Bronchial epithelial cell (primary cell): ENCODE measurements around the gene CDC20. TPM values are rescaled to one million over a fixed set of nuclear protein-coding genes. Genes with fewer than 3 reads are reported as not detected.

ENCODE experiments used
- DNase-seq: peaks from one replicate; pipeline ENCODE4 v3.0.0-alpha.2; 2010; ENCODE audit warnings: low read depth
- FAIRE-seq: peaks from 2 replicates; lab custom pipeline; 2011; peaks lifted over from hg19 to GRCh38; lab: Jason Lieb, UNC
- H3K27me3 ChIP-seq: 2 replicates; pipeline ENCODE4 v1.5.1; 2011; ENCODE audit warnings: low read length; ENCODE audit not compliant: control insufficient read depth, insufficient read depth
- H3K36me3 ChIP-seq: 2 replicates; pipeline ENCODE4 v1.5.1; 2011; ENCODE audit warnings: low read length; ENCODE audit not compliant: control insufficient read depth, insufficient read depth
- H3K4me3 ChIP-seq: 2 replicates; pipeline ENCODE4 v1.5.1; 2011; ENCODE audit warnings: mild to moderate bottlenecking, low read depth, low read length, control low read depth
- total RNA-seq: library from RNA; depleted of rRNA; stranded (reverse); fragments of >200 nt; gene quantifications from 2 replicates; pipeline ENCODE4 v1.2.1, GENCODE V29; 2014
- TF ChIP-seq, protein P1 (sequence below): IDR thresholded peaks from 2 replicates; pipeline ENCODE4 v1.5.1; 2011; ENCODE audit warnings: mild to moderate bottlenecking, moderate library complexity, low read length, control low read depth, inconsistent platforms; ENCODE audit not compliant: insufficient read depth, severe bottlenecking

The CDC20 gene
- total RNA-seq, 1 donor from 2014 or later: 2.6 TPM

GRCh38 chr1:43313771-43314170, 45.0 kb upstream of the CDC20 start:
- DNase-seq: no peak
- Histone ChIP-seq H3K27me3 (no peaks in the 10 kb centered on the region), H3K36me3 (no peaks in the 10 kb centered on the region), H3K4me3 (no peak overlapping the region)
- TF ChIP-seq, protein P1, sequence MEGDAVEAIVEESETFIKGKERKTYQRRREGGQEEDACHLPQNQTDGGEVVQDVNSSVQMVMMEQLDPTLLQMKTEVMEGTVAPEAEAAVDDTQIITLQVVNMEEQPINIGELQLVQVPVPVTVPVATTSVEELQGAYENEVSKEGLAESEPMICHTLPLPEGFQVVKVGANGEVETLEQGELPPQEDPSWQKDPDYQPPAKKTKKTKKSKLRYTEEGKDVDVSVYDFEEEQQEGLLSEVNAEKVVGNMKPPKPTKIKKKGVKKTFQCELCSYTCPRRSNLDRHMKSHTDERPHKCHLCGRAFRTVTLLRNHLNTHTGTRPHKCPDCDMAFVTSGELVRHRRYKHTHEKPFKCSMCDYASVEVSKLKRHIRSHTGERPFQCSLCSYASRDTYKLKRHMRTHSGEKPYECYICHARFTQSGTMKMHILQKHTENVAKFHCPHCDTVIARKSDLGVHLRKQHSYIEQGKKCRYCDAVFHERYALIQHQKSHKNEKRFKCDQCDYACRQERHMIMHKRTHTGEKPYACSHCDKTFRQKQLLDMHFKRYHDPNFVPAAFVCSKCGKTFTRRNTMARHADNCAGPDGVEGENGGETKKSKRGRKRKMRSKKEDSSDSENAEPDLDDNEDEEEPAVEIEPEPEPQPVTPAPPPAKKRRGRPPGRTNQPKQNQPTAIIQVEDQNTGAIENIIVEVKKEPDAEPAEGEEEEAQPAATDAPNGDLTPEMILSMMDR: no peak
- FAIRE-seq: no peak

GRCh38 chr1:43314233-43314632, 44.5 kb upstream of the CDC20 start:
- H3K4me3 ChIP-seq: no peak overlapping the region
- DNase-seq: no peak
- TF ChIP-seq, protein P1: no peak
- FAIRE-seq: no peak
- no peaks in the 10 kb centered on the region for H3K36me3 ChIP-seq
- H3K27me3 ChIP-seq: no peaks in the 10 kb centered on the region

DNA sequence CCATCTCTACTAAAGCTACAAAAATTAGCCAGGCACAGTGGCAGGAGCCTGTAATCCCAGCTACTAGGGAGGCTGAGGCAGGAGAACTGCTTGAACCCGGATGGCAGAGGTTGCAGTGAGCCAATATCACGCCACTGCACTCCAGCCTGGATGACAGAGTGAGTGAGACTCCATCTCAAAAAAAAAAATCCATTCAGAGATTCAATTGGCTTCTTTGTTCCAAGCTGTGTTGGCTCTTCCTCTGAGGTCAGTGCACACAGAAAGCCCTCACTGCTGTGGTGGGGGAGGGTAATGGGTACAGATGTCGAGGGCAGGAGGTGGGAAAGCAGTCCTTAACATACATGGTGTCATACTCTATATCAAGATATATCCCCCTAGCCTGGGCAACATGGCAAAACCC, 43.3 kb upstream of the CDC20 start:
- TF ChIP-seq, protein P1: no peak
- no peaks in the 10 kb centered on the region for H3K36me3 ChIP-seq
- DNase-seq (no peak), FAIRE-seq (no peak)
- no peaks in the 10 kb centered on the region for H3K27me3 ChIP-seq
- no peak overlapping the region for H3K4me3 ChIP-seq

- no peak for DNase-seq
- no peak overlapping the region for H3K4me3 ChIP-seq
- H3K27me3 ChIP-seq: no peaks in the 10 kb centered on the region
- TF ChIP-seq, protein P1: no peak
- peak; percentile 90 for FAIRE-seq
- no peaks in the 10 kb centered on the region for H3K36me3 ChIP-seq
Measured at GRCh38 chr1:43315963-43316737, 42.6 kb upstream of the CDC20 start.

DNA sequence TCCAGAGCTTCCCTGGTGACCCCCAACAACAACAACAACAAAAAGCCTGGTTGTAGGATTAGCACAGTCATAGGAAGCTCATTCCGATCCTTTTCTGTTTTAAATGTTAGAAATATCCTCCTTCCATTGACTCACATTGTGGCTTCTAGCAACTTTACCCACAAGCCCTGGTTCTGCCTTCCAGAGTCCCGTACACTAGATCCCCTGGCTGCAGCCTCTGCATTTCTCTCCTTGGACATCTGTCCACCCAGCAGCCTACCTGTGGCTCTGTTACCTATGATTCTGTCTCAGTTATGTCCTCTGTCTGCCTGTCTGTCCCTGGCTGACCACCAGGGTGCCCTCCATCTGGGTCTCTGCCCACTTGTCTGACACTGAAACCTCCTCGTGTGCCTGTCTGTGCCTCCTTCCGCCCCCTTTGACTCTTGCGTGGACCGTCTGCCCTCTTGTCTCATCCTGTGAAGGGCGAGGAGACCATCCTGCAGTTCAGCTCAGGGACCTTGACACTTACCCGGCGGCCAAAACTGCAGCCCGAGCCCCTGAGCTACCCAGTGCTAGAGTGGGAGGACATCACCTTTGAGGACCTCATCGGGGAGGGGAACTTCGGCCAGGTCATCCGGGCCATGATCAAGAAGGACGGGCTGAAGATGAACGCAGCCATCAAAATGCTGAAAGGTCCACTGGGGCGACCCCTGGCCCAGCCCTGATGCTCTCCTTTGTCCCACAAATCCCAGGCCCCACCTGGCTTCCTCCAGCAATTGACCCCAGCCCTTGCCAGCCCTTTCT, 41.9 kb upstream of the CDC20 start:
- H3K4me3 ChIP-seq: no peak overlapping the region
- DNase-seq (no peak), FAIRE-seq (no peak)
- TF ChIP-seq, protein P1: no peak
- H3K36me3 ChIP-seq: no peaks in the 10 kb centered on the region
- H3K27me3 ChIP-seq: no peaks in the 10 kb centered on the region
